ENCODE measurements around the gene DCAF11.

The DCAF11 gene

DNA sequence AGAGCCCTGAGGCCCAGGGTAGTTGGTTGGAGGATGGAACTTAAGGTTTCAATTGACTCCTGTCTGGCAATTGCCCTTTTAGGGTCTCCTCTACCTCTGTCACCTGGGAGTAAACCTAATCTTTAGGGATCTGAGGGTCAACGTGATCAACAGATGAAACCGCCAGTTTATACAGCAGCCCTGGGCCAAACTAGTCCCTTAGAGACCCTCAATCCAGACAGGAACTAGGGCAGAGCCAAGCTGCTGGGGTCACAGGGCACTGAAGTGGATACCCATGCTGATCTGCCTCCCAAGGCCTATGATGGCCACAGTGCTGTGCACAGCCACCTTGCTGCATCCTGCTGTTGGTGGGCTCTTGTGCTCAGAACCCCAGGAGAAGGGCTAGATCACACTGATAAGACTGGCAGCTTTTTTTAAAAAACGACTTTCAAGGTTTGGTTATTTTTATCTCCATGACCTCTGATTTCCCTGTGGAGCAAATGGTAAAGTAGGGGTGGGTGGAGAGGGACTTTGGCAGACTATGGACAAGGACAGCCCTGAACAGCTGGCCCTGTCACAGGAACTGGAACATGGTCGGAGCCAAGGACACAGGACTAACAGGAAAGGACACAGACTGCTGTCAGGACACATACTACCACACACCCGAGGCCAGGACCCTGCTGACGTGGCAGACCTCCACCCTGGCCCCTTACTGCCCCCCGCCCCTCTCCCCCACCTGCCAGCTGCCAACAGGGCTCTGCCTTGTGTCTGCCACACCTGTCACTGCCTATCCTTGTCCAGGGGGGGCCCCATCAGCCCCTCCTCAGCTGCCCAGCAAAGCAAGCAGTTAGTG lies 16.4 kb downstream of the DCAF11 start:
- TF ChIP-seq CTCF (IDR thresholded peaks at IDR 0.05; ENCODE audit: control extremely low read depth, extremely low read depth, low read depth, missing control alignments): no peak
- CTCF ChIA-PET: interaction anchor here (1.1 to 9.1 kb wide), 2 partner anchors 14 to 23 kb away, joined by 3 to 58 read pairs; partner anchors contain the start of genes DCAF11 and NRL
- POLR2A ChIA-PET: interaction anchor here (0.6 to 1.5 kb wide), 2 partner anchors 16 to 129 kb away, joined by 3 to 5 read pairs; partner anchors contain the start of genes DCAF11 and NRL
- DNase-seq (ENCODE audit: extremely low spot score): no peak

GRCh38 chr14:24131549-24131966 lies 17.0 kb downstream of the DCAF11 start:
- POLR2A ChIA-PET: interaction anchor here (0.6 kb wide), 1 partner anchor 130 kb away, joined by 5 read pairs; no protein-coding TSS in a partner anchor
- TF ChIP-seq CTCF (IDR thresholded peaks at IDR 0.05; ENCODE audit: control extremely low read depth, extremely low read depth, low read depth, missing control alignments): no peak
- CTCF ChIA-PET: interaction anchor here (1.1 to 9.1 kb wide), 2 partner anchors 14 to 23 kb away, joined by 3 to 58 read pairs; partner anchors contain the start of genes DCAF11 and NRL
- no peak for DNase-seq (ENCODE audit: extremely low spot score)

DNA sequence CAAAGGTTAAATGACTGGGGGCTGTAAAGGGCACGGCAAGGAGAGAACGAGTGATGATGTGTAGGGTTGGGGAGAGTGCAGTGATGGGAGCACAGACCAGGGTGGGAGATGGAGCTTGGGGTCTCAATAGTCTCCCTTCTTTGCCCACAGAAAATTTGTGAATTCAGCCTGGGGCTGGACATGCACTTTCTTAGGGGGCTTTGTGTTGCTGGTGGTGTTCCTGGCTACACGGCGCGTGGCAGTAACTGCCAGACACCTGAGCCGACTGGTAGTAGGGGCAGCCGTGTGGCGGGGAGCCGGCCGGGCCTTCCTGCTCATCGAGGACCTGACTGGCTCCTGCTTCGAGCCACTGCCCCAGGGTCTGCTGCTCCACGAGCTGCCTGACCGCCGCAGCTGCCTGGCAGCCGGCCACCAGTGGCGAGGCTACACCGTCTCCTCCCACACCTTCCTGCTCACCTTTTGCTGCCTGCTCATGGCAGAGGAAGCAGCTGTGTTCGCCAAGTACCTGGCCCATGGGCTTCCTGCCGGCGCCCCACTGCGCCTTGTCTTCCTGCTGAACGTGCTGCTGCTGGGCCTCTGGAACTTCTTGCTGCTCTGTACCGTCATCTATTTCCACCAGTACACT lies 17.6 kb downstream of the DCAF11 start:
- no peak for DNase-seq (ENCODE audit: extremely low spot score)
- CTCF ChIA-PET: interaction anchor here (1.0 to 9.1 kb wide), 3 partner anchors 15 to 28 kb away, joined by 3 to 58 read pairs (median 3); partner anchors contain the start of genes DCAF11 and NRL
- POLR2A ChIA-PET: interaction anchor here (0.6 kb wide), 1 partner anchor 73 kb away, joined by 3 read pairs; the partner anchor contains the start of gene TSSK4
- no peak for TF ChIP-seq CTCF (IDR thresholded peaks at IDR 0.05; ENCODE audit: control extremely low read depth, extremely low read depth, low read depth, missing control alignments)

GRCh38 chr14:24132976-24133375 lies 18.4 kb downstream of the DCAF11 start:
- CTCF ChIA-PET: interaction anchor here (0.9 to 9.1 kb wide), 7 partner anchors 9 to 109 kb away, joined by 3 to 58 read pairs (median 4); partner anchors contain the start of genes DCAF11, IRF9, NRL and TINF2
- POLR2A ChIA-PET: interaction anchor here (1.0 kb wide), 1 partner anchor 18 kb away, joined by 3 read pairs; the partner anchor contains the start of genes DCAF11 and NRL
- no peak for DNase-seq (ENCODE audit: extremely low spot score)
- no peak for TF ChIP-seq CTCF (IDR thresholded peaks at IDR 0.05; ENCODE audit: control extremely low read depth, extremely low read depth, low read depth, missing control alignments)

DNA sequence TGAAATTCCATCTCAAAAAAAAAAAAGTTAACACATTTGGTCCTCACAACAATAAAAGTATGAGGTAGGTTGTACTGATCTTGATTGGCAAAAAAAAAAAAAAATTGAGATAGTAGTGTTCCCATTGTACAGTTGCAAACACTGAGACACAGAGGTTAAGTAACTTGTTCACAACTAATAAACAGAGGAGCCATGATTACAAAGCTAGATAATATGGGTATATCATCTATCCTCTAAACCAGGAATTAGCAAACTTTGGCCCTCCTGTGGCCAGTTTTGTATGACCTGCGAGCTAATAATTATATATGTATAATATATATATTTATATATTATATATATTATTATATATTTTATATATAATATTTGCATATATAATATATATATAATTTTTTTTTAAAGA lies 19.2 kb downstream of the DCAF11 start:
- ChIA-PET CTCF (interaction anchor here (0.9 to 9.1 kb wide), 5 partner anchors 9 to 36 kb away, joined by 3 to 58 read pairs (median 6); partner anchors contain the start of genes DCAF11, IRF9 and NRL), POLR2A (interaction anchor here (1.0 kb wide), 1 partner anchor 19 kb away, joined by 3 read pairs; the partner anchor contains the start of genes DCAF11 and NRL)
- DNase-seq (ENCODE audit: extremely low spot score): no peak
- no peak for TF ChIP-seq CTCF (IDR thresholded peaks at IDR 0.05; ENCODE audit: control extremely low read depth, extremely low read depth, low read depth, missing control alignments)

- no peak for TF ChIP-seq CTCF (IDR thresholded peaks at IDR 0.05; ENCODE audit: control extremely low read depth, extremely low read depth, low read depth, missing control alignments)
- DNase-seq (ENCODE audit: extremely low spot score): no peak
- ChIA-PET CTCF (interaction anchor here (1.2 to 4.9 kb wide), 8 partner anchors 9 to 27 kb away, joined by 3 to 37 read pairs (median 6); partner anchors contain the start of genes DCAF11, IRF9, NRL and PSME2), POLR2A (interaction anchor here (1.0 to 2.4 kb wide), 10 partner anchors 9 to 107 kb away, joined by 3 to 28 read pairs (median 4); partner anchors contain the start of genes CHMP4A, DCAF11, IRF9 and NRL)
Observed at GRCh38 chr14:24135584-24135833, 20.9 kb downstream of the DCAF11 start.
